GM12872 (cell line): ENCODE measurements around the gene VAT1L.

ENCODE experiments used
- TF ChIP-seq, protein P1 (sequence below): IDR thresholded peaks from 3 replicates; pipeline ENCODE4 v1.5.1; 2011; ENCODE audit warnings: low read depth, mild to moderate bottlenecking, low read length, moderate library complexity; ENCODE audit not compliant: insufficient read depth

Gene VAT1L

DNA sequence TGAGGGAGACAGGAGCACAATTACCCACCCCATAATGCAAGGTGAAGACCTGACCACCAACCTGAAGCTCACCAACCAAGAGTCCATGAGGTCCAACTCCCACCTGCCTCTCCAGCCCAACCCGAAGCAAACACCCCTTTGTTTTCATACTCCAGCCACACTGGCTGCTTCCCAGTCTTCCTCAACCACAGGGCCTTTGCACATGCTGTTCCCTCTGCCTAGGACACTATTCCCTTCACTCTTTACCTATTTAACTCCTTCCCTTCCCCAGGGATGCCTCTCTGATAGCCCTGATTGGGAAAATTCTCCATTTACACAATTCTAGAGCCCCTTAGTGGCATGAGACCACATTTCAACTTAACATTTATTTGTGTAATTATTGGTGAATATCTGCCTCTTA is 86.0 kb downstream of the VAT1L start:
- TF ChIP-seq, protein P1, sequence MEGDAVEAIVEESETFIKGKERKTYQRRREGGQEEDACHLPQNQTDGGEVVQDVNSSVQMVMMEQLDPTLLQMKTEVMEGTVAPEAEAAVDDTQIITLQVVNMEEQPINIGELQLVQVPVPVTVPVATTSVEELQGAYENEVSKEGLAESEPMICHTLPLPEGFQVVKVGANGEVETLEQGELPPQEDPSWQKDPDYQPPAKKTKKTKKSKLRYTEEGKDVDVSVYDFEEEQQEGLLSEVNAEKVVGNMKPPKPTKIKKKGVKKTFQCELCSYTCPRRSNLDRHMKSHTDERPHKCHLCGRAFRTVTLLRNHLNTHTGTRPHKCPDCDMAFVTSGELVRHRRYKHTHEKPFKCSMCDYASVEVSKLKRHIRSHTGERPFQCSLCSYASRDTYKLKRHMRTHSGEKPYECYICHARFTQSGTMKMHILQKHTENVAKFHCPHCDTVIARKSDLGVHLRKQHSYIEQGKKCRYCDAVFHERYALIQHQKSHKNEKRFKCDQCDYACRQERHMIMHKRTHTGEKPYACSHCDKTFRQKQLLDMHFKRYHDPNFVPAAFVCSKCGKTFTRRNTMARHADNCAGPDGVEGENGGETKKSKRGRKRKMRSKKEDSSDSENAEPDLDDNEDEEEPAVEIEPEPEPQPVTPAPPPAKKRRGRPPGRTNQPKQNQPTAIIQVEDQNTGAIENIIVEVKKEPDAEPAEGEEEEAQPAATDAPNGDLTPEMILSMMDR, result no peak

DNA sequence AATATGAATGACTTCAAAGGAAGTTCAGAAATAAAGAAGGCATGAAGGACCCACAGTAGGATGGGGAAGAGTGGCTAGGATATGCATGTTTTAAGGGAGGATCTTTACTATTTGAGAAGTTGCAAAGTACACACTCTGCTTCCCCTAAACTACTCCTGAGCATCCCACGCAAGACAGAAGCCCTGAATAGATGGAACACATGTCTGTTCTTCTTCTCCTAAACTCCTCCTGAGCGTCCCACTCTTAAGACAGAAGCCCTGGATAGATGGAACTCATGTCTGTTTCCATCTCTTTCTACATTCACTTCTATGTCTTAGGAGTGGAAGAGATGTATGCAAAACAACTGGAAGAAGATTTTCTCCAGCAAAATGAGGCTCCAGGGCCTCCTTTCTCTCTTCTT is 88.4 kb downstream of the VAT1L start:
- TF ChIP-seq, protein P1, result no peak

DNA sequence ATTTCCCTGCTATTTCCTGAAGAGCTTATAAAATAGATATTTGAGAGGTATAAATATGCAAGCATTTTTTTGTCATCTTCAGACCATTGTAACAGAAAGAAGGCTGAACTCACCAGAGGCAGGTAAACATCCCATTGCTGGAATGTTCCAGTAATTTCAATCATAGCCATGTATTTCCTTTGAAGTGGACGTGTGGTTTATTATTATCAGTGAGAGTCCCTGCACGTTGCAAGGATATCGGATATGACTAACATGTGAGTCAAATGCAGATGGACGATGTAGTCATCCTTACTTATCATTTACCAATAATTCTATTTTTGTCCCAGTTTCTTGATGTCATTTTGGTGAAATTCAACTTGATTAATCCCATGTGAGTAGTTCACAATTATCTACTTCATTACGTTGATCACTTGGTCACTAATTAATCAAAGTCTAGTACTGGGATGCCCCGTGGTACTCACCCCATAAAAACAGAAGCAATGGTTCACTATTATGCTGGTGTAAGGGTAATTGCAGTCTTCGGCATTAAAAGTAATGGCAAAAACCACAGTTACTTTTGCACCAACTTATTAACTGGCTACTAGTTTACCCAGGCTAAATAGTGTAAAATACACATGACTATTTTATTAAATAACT is 89.5 kb downstream of the VAT1L start:
- TF ChIP-seq, protein P1, result no peak

DNA sequence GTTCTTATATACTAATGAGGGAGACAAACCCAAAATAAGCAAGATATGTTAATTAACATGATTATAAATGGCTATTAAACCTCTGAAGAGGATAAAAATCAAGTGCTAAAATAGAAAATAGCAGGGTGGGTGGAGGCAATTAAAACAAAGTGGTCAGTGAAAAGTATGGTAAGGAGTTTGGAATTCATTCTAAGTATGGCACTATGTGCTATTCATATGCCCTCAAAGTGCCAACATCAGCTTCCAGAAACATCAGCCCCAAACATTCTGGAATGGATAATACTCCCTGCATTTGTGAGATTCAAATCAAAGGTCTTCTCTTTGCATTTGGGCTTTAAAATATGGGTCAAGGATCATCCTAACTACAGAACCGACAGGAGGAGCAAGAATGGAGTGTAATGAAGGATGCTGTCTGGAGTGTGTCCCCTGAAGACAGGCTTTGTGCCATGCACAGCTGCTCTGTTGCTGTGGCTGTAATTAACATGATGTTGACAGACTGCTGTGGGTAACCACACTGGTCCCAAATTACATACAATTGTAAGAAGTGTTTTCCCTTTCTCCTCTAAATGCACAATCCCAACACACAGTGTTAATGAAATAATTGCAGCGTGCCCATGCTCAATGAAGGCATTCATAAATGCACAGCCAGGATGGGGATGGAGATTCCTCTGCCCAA is 93.1 kb downstream of the VAT1L start:
- TF ChIP-seq, protein P1, result no peak

DNA sequence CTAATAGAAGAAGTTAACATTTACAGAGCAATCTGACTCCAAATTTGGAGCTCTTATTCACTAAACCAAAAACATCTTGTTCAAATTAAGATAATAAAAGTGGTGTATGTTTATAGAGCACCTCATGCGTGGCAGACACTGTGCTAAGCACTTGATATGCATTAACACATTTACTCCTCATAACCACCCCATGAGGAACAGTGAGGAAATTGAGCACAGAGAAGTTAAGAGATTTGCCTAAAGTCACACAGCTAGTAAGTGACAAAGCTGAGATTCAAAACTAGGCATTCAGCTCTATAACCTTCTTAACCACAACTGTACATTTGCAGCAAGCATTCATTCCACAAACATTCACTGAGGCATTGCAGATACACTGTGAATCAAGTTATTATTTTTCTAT is 94.0 kb downstream of the VAT1L start:
- TF ChIP-seq, protein P1, result no peak

DNA sequence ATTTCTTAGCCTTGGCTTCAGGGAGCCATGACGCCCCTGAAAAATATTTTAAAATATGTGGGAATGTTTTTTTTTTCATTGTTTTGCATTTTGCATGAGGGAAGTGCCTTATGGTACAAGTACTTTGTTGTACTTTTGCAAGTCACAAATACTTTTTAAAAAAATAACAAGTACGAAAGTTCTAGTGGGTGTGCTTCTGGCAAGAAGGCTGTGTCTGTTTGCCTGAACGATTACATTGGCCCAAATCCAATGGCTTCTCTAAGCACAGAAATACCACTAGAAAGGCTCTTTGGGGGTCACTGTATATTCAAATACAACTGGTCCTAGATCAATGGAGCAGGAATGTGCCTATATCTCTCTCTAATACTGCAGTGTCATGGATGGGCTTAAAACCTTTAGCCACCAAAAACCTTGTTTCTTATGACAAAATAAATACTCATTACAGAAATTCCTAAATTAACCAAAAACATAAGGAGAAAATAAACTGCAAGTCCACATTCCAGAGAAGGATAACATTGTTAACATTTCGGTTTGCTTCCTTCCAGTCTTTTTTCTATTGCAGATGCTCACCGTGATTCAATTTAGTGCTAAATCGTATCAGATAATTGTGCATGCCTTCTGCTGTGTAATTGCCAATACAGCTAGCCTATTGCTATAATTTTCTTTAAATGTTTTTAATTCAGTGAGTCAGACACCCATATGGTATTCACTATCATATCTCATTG is 97.4 kb downstream of the VAT1L start:
- TF ChIP-seq, protein P1, result no peak

DNA sequence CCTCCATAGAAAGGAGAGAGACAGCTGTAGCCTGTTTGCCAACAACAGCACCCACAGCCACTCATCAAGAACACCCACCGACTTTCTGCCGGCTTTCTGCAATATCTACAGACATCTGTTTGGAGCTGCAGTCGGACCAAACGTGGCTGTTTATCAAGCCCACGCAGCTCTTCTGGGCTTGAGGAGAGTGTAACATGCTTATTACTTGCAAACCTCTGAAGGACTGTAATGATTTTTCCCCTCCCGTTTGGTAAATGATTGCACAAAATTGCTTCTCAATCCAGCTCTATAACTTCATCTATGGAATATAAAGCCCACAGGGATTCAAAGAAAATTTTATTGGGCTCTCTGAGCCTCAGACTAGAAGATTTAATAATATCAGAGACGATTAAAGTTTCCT is 100.5 kb downstream of the VAT1L start:
- TF ChIP-seq, protein P1, result no peak
